Neural cell (in vitro differentiated cells): ENCODE data around the gene TMEM115. TPM values are rescaled to one million over a fixed set of nuclear protein-coding genes. Genes with fewer than 3 reads are reported as not detected.

Source experiments
- H2AFZ ChIP-seq: fragments of 200-600, 300-800 bp; sonication (generic), shearing (Covaris generic); 2 replicates; pipeline ENCODE4 v1.6.0; 2014; ENCODE audit warnings: low read depth, mild to moderate bottlenecking, antibody characterized with exemption, low read length, moderate library complexity
- H3F3A ChIP-seq: fragments of 200-600 bp; shearing (Covaris generic); 2 replicates; pipeline ENCODE4 v1.6.1; 2016; ENCODE audit warnings: mild to moderate bottlenecking, moderate library complexity, mixed read lengths, antibody characterized with exemption, low read length; ENCODE audit not compliant: insufficient read depth, poor library complexity, severe bottlenecking
- H3K27ac ChIP-seq: fragments of 200-600, 300-800 bp; sonication (generic), shearing (Covaris generic); 2 replicates; pipeline ENCODE4 v1.5.1; 2014; ENCODE audit warnings: mild to moderate bottlenecking, low read length, moderate library complexity
- H3K27me3 ChIP-seq: fragments of 300-800, 200-600 bp; sonication (generic), shearing (Covaris generic); 2 replicates; pipeline ENCODE4 v1.6.0; 2014; ENCODE audit warnings: mild to moderate bottlenecking, low read depth, low read length, moderate library complexity; ENCODE audit not compliant: insufficient read depth
- H3K36me3 ChIP-seq: fragments of 300-800, 200-600 bp; sonication (generic), shearing (Covaris generic); 2 replicates; pipeline ENCODE4 v1.5.1; 2014; ENCODE audit warnings: mild to moderate bottlenecking, antibody characterized with exemption, low read length, moderate library complexity; ENCODE audit not compliant: insufficient read depth
- H3K4me2 ChIP-seq: fragments of 300-800, 200-600 bp; sonication (generic), shearing (Covaris generic); 2 replicates; pipeline ENCODE4 v1.6.0; 2014; ENCODE audit warnings: mild to moderate bottlenecking, low read length
- H3K4me3 ChIP-seq: fragments of 300-800, 200-600 bp; sonication (generic), shearing (Covaris generic); 2 replicates; pipeline ENCODE4 v1.5.1; 2014; ENCODE audit warnings: mild to moderate bottlenecking, low read length, moderate library complexity
- H3K79me2 ChIP-seq: fragments of 200-600 bp; shearing (Covaris generic); replicated peaks from 2 replicates; pipeline ENCODE4 v1.6.0; 2014; ENCODE audit warnings: mild to moderate bottlenecking, low read length, moderate library complexity; ENCODE audit not compliant: insufficient read depth
- H3K9ac ChIP-seq: fragments of 300-800, 200-600 bp; sonication (generic), shearing (Covaris generic); 2 replicates; pipeline ENCODE4 v1.6.1; 2016; ENCODE audit warnings: mild to moderate bottlenecking, low read length, mixed read lengths
- H3K9me2 ChIP-seq: fragments of 200-600 bp; shearing (Covaris generic); 2 replicates; pipeline ENCODE4 v1.6.1; 2016; ENCODE audit warnings: mild to moderate bottlenecking, low read length, mixed read lengths; ENCODE audit not compliant: insufficient read depth
- H3K9me3 ChIP-seq: fragments of 200-600, 300-800 bp; sonication (generic), shearing (Covaris generic); 2 replicates; pipeline ENCODE4 v1.6.1; 2016; ENCODE audit warnings: mild to moderate bottlenecking, mixed run types, low read length, moderate library complexity, mixed read lengths
- H4K20me1 ChIP-seq: fragments of 200-600 bp; shearing (Covaris generic); 2 replicates; pipeline ENCODE4 v1.6.1; 2016; ENCODE audit warnings: mild to moderate bottlenecking, mixed run types; ENCODE audit not compliant: insufficient read depth
- CTCF ChIP-seq: fragments of 450-650 bp; IDR thresholded peaks from 2 replicates; pipeline ENCODE4 v1.5.1; 2014; ENCODE audit warnings: antibody characterized with exemption, mild to moderate bottlenecking, moderate library complexity; ENCODE audit not compliant: poor library complexity, severe bottlenecking
- EP300 ChIP-seq: fragments of 450-650 bp; conservative IDR thresholded peaks from 2 replicates; pipeline ENCODE4 v1.6.1; 2014; ENCODE audit warnings: antibody characterized with exemption, mild to moderate bottlenecking, moderate library complexity; ENCODE audit not compliant: poor library complexity, severe bottlenecking
- EZH2 ChIP-seq: fragments of 200-600, 300-800 bp; shearing (Covaris generic), sonication (generic); IDR thresholded peaks from 2 replicates; pipeline ENCODE4 v1.6.1; 2014; ENCODE audit warnings: antibody characterized with exemption, low read length, borderline replicate concordance, mild to moderate bottlenecking; ENCODE audit not compliant: insufficient read depth, poor library complexity, severe bottlenecking
- MXI1 ChIP-seq: fragments of 450-650 bp; conservative IDR thresholded peaks from 2 replicates; pipeline ENCODE4 v1.6.1; 2014; ENCODE audit warnings: antibody characterized with exemption, mild to moderate bottlenecking; ENCODE audit not compliant: poor library complexity, severe bottlenecking
- POLR2AphosphoS5 ChIP-seq: IDR thresholded peaks from 2 replicates; pipeline ENCODE4 v1.6.1; 2012
- RAD21 ChIP-seq: fragments of 450-650 bp; conservative IDR thresholded peaks from 2 replicates; pipeline ENCODE4 v1.6.1; 2014; ENCODE audit warnings: antibody characterized with exemption, mild to moderate bottlenecking, moderate library complexity
- REST ChIP-seq: IDR thresholded peaks from 2 replicates; pipeline ENCODE4 v1.6.1; 2012; ENCODE audit warnings: borderline replicate concordance
- SMC3 ChIP-seq: fragments of 450-650 bp; conservative IDR thresholded peaks from 2 replicates; pipeline ENCODE4 v1.6.1; 2014; ENCODE audit warnings: antibody characterized with exemption, mild to moderate bottlenecking, moderate library complexity; ENCODE audit not compliant: poor library complexity
- TAF1 ChIP-seq: IDR thresholded peaks from 2 replicates; pipeline ENCODE4 v1.6.1; 2012; ENCODE audit warnings: low read depth
- polyA plus RNA-seq: library from polyadenylated mRNA; depleted of rRNA; stranded (reverse); fragments of >200 nt; gene quantifications from 2 replicates; pipeline ENCODE4 v1.2.3, GENCODE V29; 2014

The TMEM115 gene
- polyA plus RNA-seq, 1 donor from 2014 or later: 17.8 TPM

DNA sequence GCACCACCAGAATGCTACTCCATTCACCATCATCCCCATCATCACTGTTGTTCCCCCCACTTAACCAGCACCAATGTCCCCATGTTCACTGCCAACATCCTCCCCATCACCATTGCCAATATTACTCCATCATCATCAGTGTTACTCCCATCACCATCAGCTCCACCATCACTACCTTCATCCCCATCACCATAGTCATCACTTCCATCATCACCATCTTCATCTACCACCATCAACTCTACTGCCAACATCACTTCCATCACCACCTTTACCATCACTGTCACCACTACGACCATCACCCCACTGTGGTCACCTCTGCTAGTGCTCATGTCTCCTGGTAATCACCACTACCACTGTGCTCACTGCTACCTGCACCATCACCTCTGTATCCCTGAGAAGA lies 47.2 kb upstream of the TMEM115 start:
- no peak overlapping the region for H3K9ac ChIP-seq
- H4K20me1 ChIP-seq: no peaks in the 10 kb centered on the region
- TF ChIP-seq EZH2: no peak
- no peak for TF ChIP-seq EP300
- no peak for TF ChIP-seq MXI1
- no peak for TF ChIP-seq REST

GRCh38 chr3:50405249-50405648 lies 45.9 kb upstream of the TMEM115 start:
- Histone ChIP-seq H3K9ac (no peak overlapping the region), H3K4me2 (no peak overlapping the region), H4K20me1 (no peaks in the 10 kb centered on the region), H3K27ac (no peak overlapping the region), H3K79me2 (no peaks in the 10 kb centered on the region), H3K36me3 (no peaks in the 10 kb centered on the region), H3K9me3 (no peaks in the 10 kb centered on the region), H3K27me3 (no peaks in the 10 kb centered on the region), H3K4me3 (no peak overlapping the region), H3K9me2 (no peaks in the 10 kb centered on the region), H2AFZ (no peak overlapping the region), H3F3A (no peaks in the 10 kb centered on the region)
- TF ChIP-seq EZH2: no peak
- no peak for TF ChIP-seq TAF1
- no peak for TF ChIP-seq EP300
- TF ChIP-seq RAD21: no peak
- no peak for TF ChIP-seq SMC3
- no peak for TF ChIP-seq POLR2AphosphoS5
- TF ChIP-seq MXI1: no peak
- no peak for TF ChIP-seq CTCF
- no peak for TF ChIP-seq REST

More for the DNA sequence above, 47.2 kb upstream of the TMEM115 start:
- Histone ChIP-seq H3K4me3 (no peak overlapping the region), H2AFZ (no peak overlapping the region), H3K27ac (no peak overlapping the region), H3K4me2 (no peak overlapping the region), H3K79me2 (no peaks in the 10 kb centered on the region), H3F3A (no peaks in the 10 kb centered on the region), H3K9me2 (no peaks in the 10 kb centered on the region), H3K9me3 (no peaks in the 10 kb centered on the region), H3K36me3 (no peaks in the 10 kb centered on the region), H3K27me3 (no peaks in the 10 kb centered on the region)
